Common myeloid progenitor, CD34-positive (primary cell): ENCODE results near the gene CHP2.
A peak's percentile ranks its signal among the peaks of the same experiment; 100 is the strongest.

Experiments used
- CTCF ChIA-PET: fragments of 350-600 bp; sonication (Branson Sonifier 250); formaldehyde crosslinking; loops from one replicate; lab custom pipeline; 2021; ENCODE audit warnings: antibody characterized with exemption; lab: Charles Lee
- POLR2A ChIA-PET: fragments of 350-600 bp; sonication (Branson Sonifier 250); formaldehyde crosslinking; loops from one replicate; lab custom pipeline; 2021; ENCODE audit warnings: antibody characterized with exemption; lab: Charles Lee
- DNase-seq, 3 donors: peaks; one replicate each; pipeline versions ENCODE4 v3.0.0 to v3.0.0-alpha.2; 2013
- H3K27ac ChIP-seq, 2 experiments: 1 replicate in 1 of 2; 2 replicates in 1 of 2; pipeline ENCODE4 v1.7.0; 2013; ENCODE audit warnings: inconsistent platforms in 2 of 2, low read length in 2 of 2, mild to moderate bottlenecking in 2 of 2, low read depth in 1 of 2, moderate library complexity in 1 of 2; ENCODE audit not compliant: severe bottlenecking in 2 of 2, insufficient read depth in 1 of 2, poor library complexity in 1 of 2
- H3K27me3 ChIP-seq, 5 experiments: replicated peaks in 2 of 5; 1 replicate in 3 of 5; 2 replicates in 2 of 5; pipeline versions ENCODE4 v1.6.1 to v1.7.0; 2013; ENCODE audit warnings: low read length in 4 of 5, mild to moderate bottlenecking in 2 of 5, moderate library complexity in 2 of 5, inconsistent platforms in 1 of 5; ENCODE audit not compliant: insufficient read depth in 5 of 5, control insufficient read depth in 4 of 5
- H3K36me3 ChIP-seq, 4 experiments: 1 replicate in 2 of 4; 2 replicates in 2 of 4; pipeline versions ENCODE4 v1.6.1 to v1.7.0; 2013; ENCODE audit warnings: low read length in 3 of 4, control low read depth in 1 of 4, mild to moderate bottlenecking in 1 of 4; ENCODE audit not compliant: control insufficient read depth in 4 of 4, insufficient read depth in 4 of 4
- H3K4me1 ChIP-seq, 4 experiments: 1 replicate in 3 of 4; 2 replicates in 1 of 4; pipeline versions ENCODE4 v1.6.1 to v1.7.1; 2013; ENCODE audit warnings: low read length in 3 of 4, mild to moderate bottlenecking in 3 of 4, control low read depth in 1 of 4, inconsistent platforms in 1 of 4, moderate library complexity in 1 of 4; ENCODE audit not compliant: control insufficient read depth in 4 of 4, insufficient read depth in 4 of 4; ENCODE audit errors: control extremely low read depth in 1 of 4
- H3K4me3 ChIP-seq, 7 experiments: 1 replicate in 4 of 7; 2 replicates in 3 of 7; pipeline versions ENCODE4 v1.5.1 to v1.7.0; 2013; ENCODE audit warnings: mild to moderate bottlenecking in 7 of 7, low read length in 6 of 7, moderate library complexity in 6 of 7, inconsistent platforms in 2 of 7, low read depth in 2 of 7, control low read depth in 1 of 7; ENCODE audit not compliant: insufficient read depth in 4 of 7, control insufficient read depth in 1 of 7; ENCODE audit errors: extremely low read depth in 1 of 7
- H3K9me3 ChIP-seq, 5 experiments: 1 replicate in 4 of 5; 2 replicates in 1 of 5; pipeline versions ENCODE4 v1.6.1 to v1.7.1; 2013; ENCODE audit warnings: low read length in 4 of 5, mild to moderate bottlenecking in 2 of 5, inconsistent platforms in 1 of 5, low read depth in 1 of 5, moderate library complexity in 1 of 5; ENCODE audit not compliant: control insufficient read depth in 4 of 5, insufficient read depth in 2 of 5; ENCODE audit errors: control extremely low read depth in 1 of 5
- WGBS: methylation state at CpG from one replicate; pipeline ENCODE4 v1.1.5; 2013; ENCODE audit not compliant: insufficient coverage; 5-methylcytosine and 5-hydroxymethylcytosine counted together

Gene CHP2

DNA sequence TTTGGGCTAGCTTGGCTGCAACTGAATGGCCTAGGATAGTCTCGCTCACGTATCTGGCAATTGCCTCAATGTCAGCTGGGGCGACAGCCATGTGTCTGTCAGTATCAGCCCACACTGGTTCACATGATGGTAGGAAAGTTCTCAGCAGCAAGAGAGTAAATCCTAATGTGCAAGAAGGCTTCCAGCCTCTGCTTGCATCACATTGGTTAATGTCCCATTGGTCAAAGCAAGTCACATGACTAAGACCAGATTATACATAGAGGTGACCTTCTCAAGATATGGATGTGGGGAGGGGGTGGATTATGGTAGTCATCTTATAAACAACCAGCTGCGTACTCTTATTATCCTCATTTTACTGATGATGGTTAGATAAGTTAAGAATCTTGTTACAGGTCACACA, 31.0 kb downstream of the CHP2 start:
- no peaks in the 10 kb centered on the region for H3K9me3 ChIP-seq
- peaks cover 0 to 19% (median 9%) of the 10 kb centered on the region in 4 experiments for H3K4me1 ChIP-seq
- peaks cover 0 to 6% (median 0%) of the 10 kb centered on the region in 5 experiments for H3K27me3 ChIP-seq
- ChIA-PET CTCF (interaction anchor here (1.5 kb wide), 1 partner anchor 216 kb away, joined by 3 read pairs; no protein-coding TSS in a partner anchor), POLR2A (interaction anchor here (0.6 kb wide), 1 partner anchor 223 kb away, joined by 3 read pairs; no protein-coding TSS in a partner anchor)
- H3K36me3 ChIP-seq: no peaks in the 10 kb centered on the region
- H3K4me3 ChIP-seq: no peak overlapping the region
- no peak for DNase-seq
- 98% methylated on average over 3 of the region's 4 CpGs for WGBS
- no peak overlapping the region for H3K27ac ChIP-seq

DNA sequence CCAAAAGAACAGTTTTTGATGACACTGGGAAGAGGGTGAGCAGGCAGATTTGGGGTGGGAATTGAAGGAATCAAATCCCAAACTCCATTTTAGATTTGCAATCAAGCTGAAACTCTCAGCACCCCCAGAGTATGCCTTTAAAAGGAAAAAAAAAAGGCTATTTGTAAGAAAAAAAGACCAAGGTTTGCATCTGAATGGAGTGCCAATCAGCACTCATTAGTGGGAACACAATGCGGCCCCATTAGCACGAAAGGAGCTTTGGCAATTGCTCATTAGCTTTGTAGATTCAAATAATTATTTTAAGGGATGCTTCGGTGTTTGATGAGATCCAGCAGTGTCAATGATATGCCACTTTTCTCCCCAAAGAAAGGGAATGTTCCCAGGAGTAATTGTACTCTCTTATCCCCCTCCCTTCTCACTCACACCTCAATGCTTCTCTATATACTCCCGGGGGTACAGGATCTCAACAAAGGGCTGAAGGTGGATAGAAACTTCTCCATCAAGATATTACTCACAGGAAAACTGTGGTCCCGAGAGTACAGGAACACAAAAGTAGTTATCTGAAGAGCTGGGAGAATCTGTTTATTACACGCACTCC, 32.2 kb downstream of the CHP2 start:
- Histone ChIP-seq H3K36me3 (no peaks in the 10 kb centered on the region), H3K9me3 (no peaks in the 10 kb centered on the region), H3K4me3 (no peak overlapping the region), H3K27me3 (peaks cover 0 to 4% (median 0%) of the 10 kb centered on the region in 5 experiments), H3K4me1 (peaks cover 0 to 19% (median 9%) of the 10 kb centered on the region in 4 experiments), H3K27ac (no peak overlapping the region)
- ChIA-PET POLR2A (no interaction called here), CTCF (interaction anchor here (1.5 kb wide), 1 partner anchor 215 kb away, joined by 3 read pairs; no protein-coding TSS in a partner anchor)
- no peak for DNase-seq
- 74% methylated on average over 2 of the region's 6 CpGs for WGBS

DNA sequence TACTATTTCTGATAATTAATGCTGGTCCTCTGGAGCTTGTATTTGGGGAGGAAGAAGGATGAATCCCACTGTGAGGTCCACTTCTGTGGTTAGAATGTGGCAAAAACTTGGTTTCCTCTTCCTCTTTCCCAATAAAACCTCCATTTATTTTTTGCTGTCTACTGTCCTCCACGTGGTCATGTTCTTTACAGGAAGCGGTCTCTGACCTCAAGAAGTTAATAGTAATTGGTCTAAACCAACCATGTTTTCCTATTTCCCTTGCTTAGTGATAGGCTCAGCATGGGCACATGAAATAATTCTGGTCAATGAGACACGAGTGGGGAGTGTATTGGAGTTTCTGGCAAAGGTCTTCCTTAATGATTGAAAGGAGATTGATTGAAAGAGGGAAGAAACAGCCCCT, 33.9 kb downstream of the CHP2 start:
- DNase-seq: peak in 1 of 3 donors; percentile 1
- Histone ChIP-seq H3K4me3 (no peak overlapping the region), H3K36me3 (no peaks in the 10 kb centered on the region), H3K27me3 (no peaks in the 10 kb centered on the region), H3K4me1 (peaks cover 0 to 19% (median 9%) of the 10 kb centered on the region in 4 experiments), H3K9me3 (no peaks in the 10 kb centered on the region), H3K27ac (no peak overlapping the region)
- CTCF ChIA-PET: interaction anchor here (1.0 to 1.5 kb wide), 2 partner anchors 89 to 716 kb away, joined by 3 read pairs; no protein-coding TSS in a partner anchor
- WGBS: 47% methylated on average over 3 of the region's 3 CpGs
- POLR2A ChIA-PET: no interaction called here

DNA sequence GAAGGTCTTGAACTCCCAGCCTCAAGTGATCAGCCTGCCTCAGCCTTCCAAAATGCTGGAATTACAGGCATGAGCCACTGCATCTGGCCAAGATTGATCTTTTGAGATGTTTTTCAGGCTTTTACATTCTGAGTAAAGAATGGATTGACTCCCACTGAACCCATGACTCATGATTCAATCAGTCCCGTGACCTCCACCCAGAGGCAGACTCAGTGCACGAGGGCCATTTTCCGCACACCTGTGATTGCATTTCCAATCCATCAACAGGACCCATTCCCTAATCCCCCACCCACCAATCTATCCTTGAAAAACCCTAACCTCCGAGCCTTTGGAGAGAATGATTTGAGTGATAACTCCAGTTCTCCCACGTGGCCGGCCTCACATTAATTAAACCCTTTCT, 40.6 kb downstream of the CHP2 start:
- Histone ChIP-seq H3K9me3 (no peaks in the 10 kb centered on the region), H3K4me3 (no peak overlapping the region), H3K27me3 (no peaks in the 10 kb centered on the region), H3K4me1 (no peaks in the 10 kb centered on the region), H3K36me3 (no peaks in the 10 kb centered on the region), H3K27ac (no peak overlapping the region)
- POLR2A ChIA-PET: no interaction called here
- no peak for DNase-seq
- 80% methylated on average over 1 of the region's 6 CpGs for WGBS
- CTCF ChIA-PET: no interaction called here

DNA sequence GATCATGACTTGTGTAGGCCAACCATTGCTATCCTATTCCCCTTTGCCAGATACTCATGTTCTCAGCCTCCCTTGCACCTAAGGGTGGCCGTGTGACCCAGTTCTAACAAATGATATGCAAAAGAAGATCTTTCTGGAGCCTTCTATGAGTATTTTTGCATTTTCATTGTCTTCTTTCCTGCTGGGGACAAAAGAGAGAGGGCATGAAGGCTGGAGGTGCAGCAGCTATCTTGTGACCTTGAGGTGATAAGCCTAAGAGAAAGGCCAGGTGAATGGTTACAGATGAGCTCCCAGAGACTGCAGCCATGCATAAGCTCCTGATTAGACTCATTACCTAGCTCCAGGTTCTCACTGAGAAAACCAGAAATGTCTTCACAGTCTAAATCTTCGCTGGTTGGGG, 42.1 kb downstream of the CHP2 start:
- 100% methylated on average over 2 of the region's 2 CpGs for WGBS
- Histone ChIP-seq H3K4me1 (no peaks in the 10 kb centered on the region), H3K9me3 (no peaks in the 10 kb centered on the region), H3K27ac (no peak overlapping the region), H3K27me3 (no peaks in the 10 kb centered on the region), H3K4me3 (no peak overlapping the region), H3K36me3 (no peaks in the 10 kb centered on the region)
- CTCF ChIA-PET: interaction anchor here (1.5 to 1.9 kb wide), 3 partner anchors 240 to 244 kb away, joined by 4 to 7 read pairs (median 5); no protein-coding TSS in a partner anchor
- POLR2A ChIA-PET: interaction anchor here (0.6 kb wide), 1 partner anchor 1064 kb away, joined by 3 read pairs; no protein-coding TSS in a partner anchor
- DNase-seq: no peak

DNA sequence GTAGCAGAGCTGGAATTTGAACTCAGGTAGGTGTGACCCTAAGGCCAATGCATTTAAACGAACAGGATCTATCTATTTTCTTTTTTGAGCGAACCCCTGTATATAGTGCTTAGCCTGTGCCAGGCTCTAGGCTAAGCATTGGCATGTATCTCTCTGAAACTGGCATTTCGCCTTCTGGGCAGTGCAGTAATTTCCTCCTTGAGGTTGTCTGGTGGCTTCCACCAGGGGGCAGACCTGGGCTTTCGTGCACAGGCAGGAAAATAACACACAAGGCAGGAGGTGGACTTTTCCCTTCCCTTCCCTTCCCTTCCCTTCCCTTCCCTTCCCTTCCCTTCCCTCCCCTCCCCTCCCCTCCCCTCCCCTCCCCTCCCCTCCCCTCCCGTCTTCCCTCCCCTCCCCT, 46.6 kb downstream of the CHP2 start:
- H3K27me3 ChIP-seq: no peaks in the 10 kb centered on the region
- no peaks in the 10 kb centered on the region for H3K36me3 ChIP-seq
- H3K4me1 ChIP-seq: peaks cover 0 to 15% (median 7%) of the 10 kb centered on the region in 4 experiments
- no peak overlapping the region for H3K4me3 ChIP-seq
- DNase-seq: peak; percentile 76 to 86 (median 79)
- no peak overlapping the region for H3K27ac ChIP-seq
- 8% methylated on average over 3 of the region's 5 CpGs for WGBS
- ChIA-PET CTCF (interaction anchor here (0.6 to 10.8 kb wide), 22 partner anchors 11 to 240 kb away, joined by 3 to 100 read pairs (median 3); no protein-coding TSS in a partner anchor), POLR2A (no interaction called here)
- no peaks in the 10 kb centered on the region for H3K9me3 ChIP-seq

DNA sequence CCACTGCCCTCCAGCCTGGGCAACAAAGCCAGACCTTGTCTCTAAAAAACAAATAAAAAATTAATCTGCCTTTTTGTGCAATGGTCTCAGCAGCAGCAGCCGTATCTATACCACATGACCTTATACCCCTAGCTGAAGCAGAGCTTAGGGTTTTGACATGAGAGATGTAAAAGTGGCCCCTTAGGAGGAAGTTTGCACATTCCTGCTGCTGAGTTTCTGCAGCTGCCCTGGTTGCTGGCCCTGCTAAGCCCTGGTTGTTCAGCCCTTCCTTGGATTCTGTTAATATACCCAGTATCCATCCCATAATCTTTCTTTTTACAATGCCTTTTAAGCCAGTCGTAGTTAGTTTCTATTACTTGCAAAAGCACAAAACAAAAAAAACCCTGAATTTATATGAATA, 48.0 kb downstream of the CHP2 start:
- POLR2A ChIA-PET: interaction anchor here (0.5 kb wide), 1 partner anchor 19 kb away, joined by 3 read pairs; no protein-coding TSS in a partner anchor
- Histone ChIP-seq H3K4me1 (peaks cover 2 to 24% (median 10%) of the 10 kb centered on the region in 4 experiments), H3K27ac (no peak overlapping the region), H3K27me3 (no peaks in the 10 kb centered on the region), H3K4me3 (no peak overlapping the region), H3K9me3 (no peaks in the 10 kb centered on the region), H3K36me3 (no peaks in the 10 kb centered on the region)
- DNase-seq: peak in 1 of 3 donors; percentile 33
- CTCF ChIA-PET: interaction anchor here (0.7 to 10.8 kb wide), 25 partner anchors 9 to 702 kb away, joined by 3 to 100 read pairs (median 4); no protein-coding TSS in a partner anchor
- 50% methylated on average over 1 of the region's 2 CpGs for WGBS
